Measurements from ENCODE around the gene MAP3K10.

Gene MAP3K10

DNA sequence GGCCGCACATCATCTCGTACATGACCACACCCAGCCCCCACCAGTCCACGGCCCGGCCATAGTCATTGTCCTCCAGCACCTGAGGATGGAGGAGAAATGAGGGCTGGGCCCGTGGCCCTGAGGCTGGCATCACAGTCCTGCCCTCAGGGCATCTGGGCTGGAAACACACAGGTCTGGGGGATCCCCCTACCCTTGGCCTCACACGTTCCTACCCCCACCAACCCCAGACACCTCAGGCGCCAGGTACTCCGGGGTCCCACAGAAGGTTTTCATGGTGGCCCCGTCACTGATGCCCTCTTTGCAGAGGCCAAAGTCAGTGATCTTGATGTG, 44.8 kb downstream of the MAP3K10 start:
- CTCF ChIA-PET: no interaction called here
- TF ChIP-seq CTCF (IDR thresholded peaks at IDR 0.05; ENCODE audit: insufficient read depth, low read length, missing control alignments): no peak
- no peak for DNase-seq (ENCODE audit: low read depth, low spot score)
- H3K4me3 ChIP-seq (ENCODE audit: low read depth, low read length): no peak overlapping the region
- POLR2A ChIA-PET: no interaction called here

DNA sequence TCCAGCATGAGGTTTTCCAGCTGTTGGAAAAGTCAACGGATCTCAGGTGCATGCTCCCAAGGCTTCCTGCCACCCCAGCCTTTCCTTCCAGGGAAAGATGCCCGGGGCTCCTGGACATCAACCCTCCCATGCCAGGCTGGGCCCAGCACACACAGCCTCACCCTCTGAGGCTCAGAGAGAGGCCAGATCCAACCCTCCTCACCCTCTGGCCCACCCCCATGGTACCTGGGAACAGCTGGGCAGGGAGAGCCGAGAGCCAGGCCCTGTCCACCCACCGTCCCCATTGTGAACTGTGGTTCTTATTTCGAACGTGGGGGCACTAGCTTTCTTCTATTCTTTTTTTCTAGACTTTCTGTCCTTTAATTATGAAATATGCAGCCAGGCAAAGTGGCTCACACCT, 45.1 kb downstream of the MAP3K10 start:
- no peak for DNase-seq (ENCODE audit: low read depth, low spot score)
- CTCF ChIA-PET: no interaction called here
- TF ChIP-seq CTCF (IDR thresholded peaks at IDR 0.05; ENCODE audit: insufficient read depth, low read length, missing control alignments): no peak
- H3K4me3 ChIP-seq (ENCODE audit: low read depth, low read length): no peak overlapping the region
- POLR2A ChIA-PET: no interaction called here

GRCh38 chr19:40237791-40238190, 46.6 kb downstream of the MAP3K10 start:
- no peak overlapping the region for H3K4me3 ChIP-seq (ENCODE audit: low read depth, low read length)
- no peak for TF ChIP-seq CTCF (IDR thresholded peaks at IDR 0.05; ENCODE audit: insufficient read depth, low read length, missing control alignments)
- no peak for DNase-seq (ENCODE audit: low read depth, low spot score)
- CTCF ChIA-PET: no interaction called here
- POLR2A ChIA-PET: no interaction called here

DNA sequence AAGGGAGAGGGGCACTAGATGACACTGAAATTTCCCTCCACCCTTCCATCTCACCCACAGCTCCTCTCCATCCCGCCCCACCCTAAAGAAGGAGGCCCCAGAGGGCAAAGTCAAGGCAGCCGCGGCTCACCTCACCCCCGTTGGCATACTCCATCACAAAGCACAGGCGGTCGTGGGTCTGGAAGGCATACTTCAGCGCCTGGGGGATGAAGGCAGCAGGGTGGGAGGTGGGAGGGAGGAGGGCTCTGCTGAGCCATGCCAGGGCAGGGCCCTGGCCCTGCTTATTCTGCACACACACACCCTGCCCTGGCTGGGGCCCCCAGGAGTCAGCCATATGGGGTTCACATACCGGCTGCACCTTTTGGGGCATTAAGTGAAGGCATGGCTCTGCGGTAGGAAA, 47.5 kb downstream of the MAP3K10 start:
- no peak for DNase-seq (ENCODE audit: low read depth, low spot score)
- no peak overlapping the region for H3K4me3 ChIP-seq (ENCODE audit: low read depth, low read length)
- CTCF ChIA-PET: no interaction called here
- TF ChIP-seq CTCF (IDR thresholded peaks at IDR 0.05; ENCODE audit: insufficient read depth, low read length, missing control alignments): no peak
- POLR2A ChIA-PET: no interaction called here

GRCh38 chr19:40239415-40240226, 48.4 kb downstream of the MAP3K10 start:
- ChIA-PET CTCF (no interaction called here), POLR2A (no interaction called here)
- no peak overlapping the region for H3K4me3 ChIP-seq (ENCODE audit: low read depth, low read length)
- DNase-seq (ENCODE audit: low read depth, low spot score): no peak
- no peak for TF ChIP-seq CTCF (IDR thresholded peaks at IDR 0.05; ENCODE audit: insufficient read depth, low read length, missing control alignments)

DNA sequence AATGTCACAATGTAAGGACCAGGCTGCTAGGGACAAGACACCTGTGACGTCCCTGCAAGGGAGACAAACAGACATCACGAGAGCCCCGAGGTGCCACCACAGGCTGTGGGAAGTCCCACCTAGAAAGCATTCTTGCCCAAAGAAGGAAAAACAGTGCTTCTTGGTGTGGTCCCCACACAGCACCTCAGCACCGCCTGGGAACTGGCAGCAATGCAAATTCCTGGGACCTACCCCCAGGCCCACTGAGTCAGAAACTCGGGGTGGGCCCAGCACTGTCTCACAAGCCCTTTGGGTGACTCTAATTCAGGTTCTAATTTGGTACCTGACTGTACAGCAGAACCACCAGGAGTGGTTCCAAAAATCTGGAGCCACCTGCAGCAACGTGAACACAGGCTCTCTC, 49.1 kb downstream of the MAP3K10 start:
- H3K4me3 ChIP-seq (ENCODE audit: low read depth, low read length): no peak overlapping the region
- CTCF ChIA-PET: interaction anchor here (1.3 kb wide), 1 partner anchor 9 kb away, joined by 3 read pairs; no protein-coding TSS in a partner anchor
- no peak for DNase-seq (ENCODE audit: low read depth, low spot score)
- TF ChIP-seq CTCF (IDR thresholded peaks at IDR 0.05; ENCODE audit: insufficient read depth, low read length, missing control alignments): no peak
- POLR2A ChIA-PET: no interaction called here
